K562 (cell line): ENCODE measurements around the gene UNC50.

ENCODE experiments used
- ARHGAP35 ChIP-seq: fragments of 450-650 bp; IDR thresholded peaks from 2 replicates; pipeline ENCODE4 v1.6.1; 2018; ENCODE audit not compliant: partially characterized antibody
- BCL6 ChIP-seq: fragments of 250-450 bp; sonication (Bioruptor Pico); IDR thresholded peaks from 2 replicates; pipeline ENCODE4 v1.4.0; 2020
- CSDE1 ChIP-seq, 2 experiments: fragments of 450-650 bp; IDR thresholded peaks; 2 replicates each; pipeline ENCODE4 v1.6.1; 2016; ENCODE audit warnings: mild to moderate bottlenecking in 1 of 2
- ESRRA ChIP-seq: fragments of 450-650 bp; IDR thresholded peaks from 2 replicates; pipeline ENCODE4 v1.6.1; 2014; ENCODE audit warnings: low read depth, mild to moderate bottlenecking, moderate library complexity, borderline replicate concordance
- GABPB1 ChIP-seq: sonication (generic); formaldehyde crosslinking; IDR thresholded peaks from 2 replicates; pipeline ENCODE4 v1.8.0; 2022; ENCODE audit warnings: mild to moderate bottlenecking, missing genetic modification reagents
- ID3 ChIP-seq, 2 experiments: fragments of 250-450 bp in 1 of 2; fragments of 450-650 bp in 1 of 2; sonication (Bioruptor Pico) in 1 of 2; IDR thresholded peaks; 2 replicates each; pipeline versions ENCODE4 v1.6.1 to v1.8.0; 2016 to 2021; ENCODE audit warnings: mild to moderate bottlenecking in 2 of 2, moderate library complexity in 2 of 2, missing compliant biosample characterization in 1 of 2, missing genetic modification characterization in 1 of 2
- KDM1A ChIP-seq, 2 experiments: fragments of 450-650 bp; IDR thresholded peaks; 2 replicates each; pipeline ENCODE4 v1.6.1; 2016; ENCODE audit warnings: mild to moderate bottlenecking in 2 of 2
- POLR2A ChIP-seq: fragments of 450-650 bp; conservative IDR thresholded peaks from 2 replicates; pipeline ENCODE4 v1.6.1; 2016
- SMAD3 ChIP-seq: fragments of 450-650 bp; formaldehyde crosslinking; conservative IDR thresholded peaks from 2 replicates; pipeline ENCODE4 v1.4.0; 2020; ENCODE audit warnings: mild to moderate bottlenecking
- SMARCB1 ChIP-seq: IDR thresholded peaks from 2 replicates; pipeline ENCODE4 v1.6.1; 2011; ENCODE audit warnings: improper control_type of control experiment, low read depth; ENCODE audit not compliant: insufficient read length
- USF2 ChIP-seq: sonication (generic); formaldehyde crosslinking; IDR thresholded peaks from 2 replicates; pipeline ENCODE4 v1.5.0; 2020; ENCODE audit warnings: missing genetic modification reagents
- ZKSCAN8 ChIP-seq: fragments of 200-800 bp; sonication (Bioruptor generic); IDR thresholded peaks from 2 replicates; pipeline ENCODE4 v1.6.1; 2016; ENCODE audit warnings: missing genetic modification characterization, missing compliant biosample characterization
- TF ChIP-seq, protein P1 (sequence below): sonication (generic); formaldehyde crosslinking; IDR thresholded peaks from 2 replicates; pipeline ENCODE4 v1.8.0; 2022; ENCODE audit warnings: missing genetic modification reagents, mild to moderate bottlenecking, borderline replicate concordance

DNA sequence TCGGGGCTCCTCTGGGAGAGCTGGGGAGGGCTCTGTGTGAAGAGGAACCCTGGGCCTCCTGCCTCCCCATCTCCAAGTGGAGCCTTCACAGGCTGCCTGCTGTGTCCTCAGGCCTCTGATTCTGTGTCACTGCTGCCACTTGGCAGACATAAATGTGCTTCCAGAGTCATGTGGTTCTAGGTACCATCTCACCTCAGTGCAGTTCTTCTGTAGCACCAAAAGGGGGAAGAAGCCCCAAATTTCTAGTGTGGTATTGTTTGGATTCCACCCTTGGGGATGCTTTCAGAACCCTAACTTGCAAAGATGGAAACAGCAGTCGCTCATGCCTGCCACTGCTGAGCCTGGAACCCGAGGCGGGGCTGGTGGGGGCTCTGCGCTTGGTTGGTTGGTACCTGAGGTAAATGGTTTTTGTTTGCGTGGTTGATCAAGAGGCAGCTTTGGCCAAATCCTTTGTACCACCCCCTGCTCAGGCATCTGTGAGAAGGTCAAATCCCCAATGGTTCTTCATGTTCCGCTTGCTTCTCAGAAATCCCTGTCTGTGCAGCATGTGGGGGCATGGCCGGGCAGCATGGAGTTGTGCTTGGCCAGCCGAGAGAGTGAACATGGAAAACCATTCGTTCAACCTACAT, 27.6 kb upstream of the UNC50 start:
- TF ChIP-seq USF2 (CRISPR knock-in tag): no peak
- no peak for TF ChIP-seq KDM1A (IDR thresholded peaks at IDR 0.05)
- no peak for TF ChIP-seq SMARCB1
- TF ChIP-seq ESRRA: no peak
- no peak for TF ChIP-seq ID3 (CRISPR knock-in tag; IDR thresholded peaks at IDR 0.05)
- no peak for TF ChIP-seq ID3 (tag; IDR thresholded peaks at IDR 0.05)
- no peak for TF ChIP-seq GABPB1 (CRISPR knock-in tag)
- no peak for TF ChIP-seq POLR2A
- no peak for TF ChIP-seq SMAD3 (CRISPR knock-in tag)
- TF ChIP-seq BCL6 (CRISPR knock-in tag): no peak
- TF ChIP-seq ARHGAP35: no peak
- TF ChIP-seq CSDE1 (IDR thresholded peaks at IDR 0.05): no peak
- no peak for TF ChIP-seq ZKSCAN8 (CRISPR knock-in tag)
- TF ChIP-seq, protein P1, sequence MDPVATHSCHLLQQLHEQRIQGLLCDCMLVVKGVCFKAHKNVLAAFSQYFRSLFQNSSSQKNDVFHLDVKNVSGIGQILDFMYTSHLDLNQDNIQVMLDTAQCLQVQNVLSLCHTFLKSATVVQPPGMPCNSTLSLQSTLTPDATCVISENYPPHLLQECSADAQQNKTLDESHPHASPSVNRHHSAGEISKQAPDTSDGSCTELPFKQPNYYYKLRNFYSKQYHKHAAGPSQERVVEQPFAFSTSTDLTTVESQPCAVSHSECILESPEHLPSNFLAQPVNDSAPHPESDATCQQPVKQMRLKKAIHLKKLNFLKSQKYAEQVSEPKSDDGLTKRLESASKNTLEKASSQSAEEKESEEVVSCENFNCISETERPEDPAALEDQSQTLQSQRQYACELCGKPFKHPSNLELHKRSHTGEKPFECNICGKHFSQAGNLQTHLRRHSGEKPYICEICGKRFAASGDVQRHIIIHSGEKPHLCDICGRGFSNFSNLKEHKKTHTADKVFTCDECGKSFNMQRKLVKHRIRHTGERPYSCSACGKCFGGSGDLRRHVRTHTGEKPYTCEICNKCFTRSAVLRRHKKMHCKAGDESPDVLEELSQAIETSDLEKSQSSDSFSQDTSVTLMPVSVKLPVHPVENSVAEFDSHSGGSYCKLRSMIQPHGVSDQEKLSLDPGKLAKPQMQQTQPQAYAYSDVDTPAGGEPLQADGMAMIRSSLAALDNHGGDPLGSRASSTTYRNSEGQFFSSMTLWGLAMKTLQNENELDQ (CRISPR knock-in tag): no peak
